Right lobe of liver (tissue), 6 donors: ENCODE results near the gene CIAO1. TPM values are rescaled to one million over a fixed set of nuclear protein-coding genes. Genes with fewer than 3 reads are reported as not detected.
A peak's percentile ranks its signal among the peaks of the same experiment; 100 is the strongest.

Experiments
- ATAC-seq, 4 donors: fragments of 200-7000 bp; cut with Tn5 transposase; one replicate each; pipeline ENCODE4 v1.9.1; 2020; ENCODE audit warnings: mild to moderate bottlenecking in 4 of 4, moderate library complexity in 4 of 4
- DNase-seq, 3 donors: peaks; one replicate each; pipeline ENCODE4 v3.0.0-alpha.2; 2020
- H3K27ac ChIP-seq, 3 donors: fragments of 200-600 bp; one replicate each; pipeline ENCODE4 v1.8.0; 2022
- H3K27me3 ChIP-seq, 2 donors: fragments of 200-600 bp; one replicate each; pipeline ENCODE4 v1.8.0; 2022
- H3K36me3 ChIP-seq, 4 donors: fragments of 200-600 bp; sonication (generic) in 1 of 4; one replicate each; pipeline versions ENCODE4 v1.5.1 to v1.8.0; 2017 to 2022; ENCODE audit warnings: control low read depth in 1 of 4
- H3K4me1 ChIP-seq, 4 donors: fragments of 200-600 bp; sonication (generic) in 1 of 4; one replicate each; pipeline versions ENCODE4 v1.5.1 to v1.8.0; 2017 to 2022; ENCODE audit warnings: control low read depth in 1 of 4
- H3K4me3 ChIP-seq, 3 donors: fragments of 200-600 bp; one replicate each; pipeline ENCODE4 v1.8.0; 2022
- H3K9me3 ChIP-seq, 4 donors: fragments of 200-600 bp; sonication (generic) in 1 of 4; one replicate each; pipeline versions ENCODE4 v1.5.1 to v1.8.0; 2017 to 2022; ENCODE audit warnings: control low read depth in 1 of 4
- CTCF ChIP-seq, 4 donors: fragments of 200-600 bp in 3 of 4; fragments of 450-650 bp in 1 of 4; IDR thresholded peaks; one replicate each; pipeline versions ENCODE4 v1.5.1 to v1.8.0; 2016 to 2022; ENCODE audit warnings: antibody characterized with exemption in 4 of 4, mild to moderate bottlenecking in 2 of 4
- POLR2A ChIP-seq: fragments of 450-650 bp; IDR thresholded peaks from one replicate; pipeline ENCODE4 v1.6.1; 2017; ENCODE audit warnings: antibody characterized with exemption, mild to moderate bottlenecking
- WGBS: methylation state at CpG from one replicate; pipeline ENCODE4 v1.1.6; 2018; ENCODE audit warnings: low coverage, low lambda C conversion rate; ENCODE audit not compliant: insufficient coverage; ENCODE audit errors: missing lambda C conversion rate; 5-methylcytosine and 5-hydroxymethylcytosine counted together
- intact Hi-C, 2 donors: fragments of 100-400 bp; cut with DNase I; formaldehyde crosslinking; loops; one replicate each; pipeline versions ENCODE4 v1.11.2 to v1.14.1; 2022
- total RNA-seq, 6 experiments: library from RNA; depleted of rRNA in 2 of 6; stranded (reverse); fragments of >200 nt in 2 of 6; fragmentation: NEBNext Ultra II Directional in 3 of 6; extraction: Animal tissue kit (Norgen Biotek cat#: 25700) in 3 of 6; gene quantifications; one replicate each; pipeline versions ENCODE4 v1.1.0 to v1.2.4, GENCODE V29; 2016 to 2023
- donor health status: DM: no; HTN: yes; CAD: no.
- donor health status: DM: no; HTN: no; CAD: no.
- donor health status: DM: no; HTN: no; CAD: no.
- donor health status: DM: no; HTN: yes; CAD: no.
- donor health status: DM: no; HTN: yes; CAD: no.

The CIAO1 gene
- total RNA-seq, 6 experiments from 2014 or later = 39.8 to 80.3 (median 45.0) TPM

DNA sequence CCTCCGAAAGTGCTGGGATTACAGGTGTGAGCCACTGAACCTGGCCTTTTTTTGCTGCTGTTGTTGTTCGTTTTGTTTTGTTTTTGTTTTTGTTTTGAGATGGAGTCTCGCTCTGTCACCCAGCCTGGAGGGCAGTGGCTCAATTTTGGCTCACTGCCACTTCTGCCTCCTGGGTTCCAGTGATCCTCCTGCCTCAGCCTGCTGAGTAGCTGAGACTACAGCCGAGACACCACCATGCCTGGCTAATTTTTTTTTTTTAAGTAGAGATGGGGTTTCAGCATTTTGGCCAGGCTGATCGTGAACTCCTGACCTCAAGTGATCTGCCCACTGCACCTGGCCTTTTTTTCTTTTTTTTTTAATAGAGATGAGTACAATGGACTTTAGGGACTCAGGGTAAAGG is 22.2 kb upstream of the CIAO1 start:
- DNase-seq = no peak
- no peak for ATAC-seq
- no peaks in the 10 kb centered on the region for H3K27me3 ChIP-seq
- peaks cover 0 to 10% (median 2%) of the 10 kb centered on the region in 4 donors for H3K4me1 ChIP-seq
- TF ChIP-seq CTCF (IDR thresholded peaks at IDR 0.05) (no peak), POLR2A (no peak)
- H3K4me3 ChIP-seq = no peak overlapping the region
- 59% methylated on average over 4 of the region's 5 CpGs for WGBS
- no peaks in the 10 kb centered on the region for H3K36me3 ChIP-seq
- no peaks in the 10 kb centered on the region for H3K9me3 ChIP-seq
- intact Hi-C loops = no loop called here
- H3K27ac ChIP-seq = no peak overlapping the region

GRCh38 chr2:96245609-96246390 is 20.2 kb upstream of the CIAO1 start:
- H3K27ac ChIP-seq = peak overlapping the region in 1 of 3 donors; percentile 33
- H3K9me3 ChIP-seq = no peaks in the 10 kb centered on the region
- peaks cover 0 to 15% (median 2%) of the 10 kb centered on the region in 4 donors for H3K4me1 ChIP-seq
- TF ChIP-seq POLR2A (no peak), CTCF (IDR thresholded peaks at IDR 0.05) (no peak)
- ATAC-seq (peak; percentile 38 to 54 (median 50)), DNase-seq (no peak)
- no peak overlapping the region for H3K4me3 ChIP-seq
- no peaks in the 10 kb centered on the region for H3K27me3 ChIP-seq
- no peaks in the 10 kb centered on the region for H3K36me3 ChIP-seq
- WGBS = 76% methylated on average over 6 of the region's 8 CpGs
- intact Hi-C loops = no loop called here

- intact Hi-C loops = no loop called here
- no peak for TF ChIP-seq CTCF (IDR thresholded peaks at IDR 0.05)
- TF ChIP-seq POLR2A = no peak
- ATAC-seq (peak; percentile 20 to 41 (median 25)), DNase-seq (no peak)
- Histone ChIP-seq H3K27me3 (no peaks in the 10 kb centered on the region), H3K36me3 (peaks cover 0 to 6% (median 1%) of the 10 kb centered on the region in 4 donors), H3K4me3 (no peak overlapping the region), H3K4me1 (peaks cover 0 to 18% (median 2%) of the 10 kb centered on the region in 4 donors), H3K27ac (no peak overlapping the region), H3K9me3 (no peaks in the 10 kb centered on the region)
- WGBS = 84% methylated on average over 3 of the region's 3 CpGs
Measured at GRCh38 chr2:96247009-96247408, 19.0 kb upstream of the CIAO1 start.

- Histone ChIP-seq H3K4me3 (no peak overlapping the region), H3K9me3 (no peaks in the 10 kb centered on the region), H3K27ac (no peak overlapping the region), H3K4me1 (peaks cover 0 to 27% (median 4%) of the 10 kb centered on the region in 4 donors), H3K27me3 (no peaks in the 10 kb centered on the region), H3K36me3 (peaks cover 0 to 15% (median 3%) of the 10 kb centered on the region in 4 donors)
- no peak for ATAC-seq
- WGBS = 47% methylated on average over 5 of the region's 5 CpGs
- intact Hi-C loops = no loop called here
- no peak for DNase-seq
- TF ChIP-seq POLR2A (no peak), CTCF (IDR thresholded peaks at IDR 0.05) (no peak)
Measured at GRCh38 chr2:96247896-96248295, 18.1 kb upstream of the CIAO1 start.
